ENCODE results near the gene QKI.

QKI gene

GRCh38 chr6:163539101-163539762 lies 124.7 kb downstream of the QKI start:
- no peak for DNase-seq

DNA sequence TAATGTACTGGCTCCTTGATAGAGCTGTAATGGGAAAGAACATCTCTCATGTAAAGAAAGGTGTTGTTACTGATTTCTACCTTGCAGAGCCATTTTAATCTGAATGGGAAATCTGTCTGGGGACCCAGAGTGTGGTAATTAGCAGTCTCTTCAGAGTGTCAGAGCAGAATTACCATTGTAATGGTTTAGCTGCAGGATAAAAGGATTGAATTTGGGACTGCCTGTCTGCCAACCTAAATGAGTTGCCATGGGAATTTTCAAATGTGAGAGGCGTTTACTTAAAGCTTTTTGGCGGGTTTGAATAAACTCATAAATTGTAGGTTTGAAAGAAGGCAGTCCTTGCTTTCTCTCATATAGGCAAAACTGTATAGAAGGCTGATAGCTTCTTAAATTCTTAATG lies 128.8 kb downstream of the QKI start:
- no peak for DNase-seq

DNA sequence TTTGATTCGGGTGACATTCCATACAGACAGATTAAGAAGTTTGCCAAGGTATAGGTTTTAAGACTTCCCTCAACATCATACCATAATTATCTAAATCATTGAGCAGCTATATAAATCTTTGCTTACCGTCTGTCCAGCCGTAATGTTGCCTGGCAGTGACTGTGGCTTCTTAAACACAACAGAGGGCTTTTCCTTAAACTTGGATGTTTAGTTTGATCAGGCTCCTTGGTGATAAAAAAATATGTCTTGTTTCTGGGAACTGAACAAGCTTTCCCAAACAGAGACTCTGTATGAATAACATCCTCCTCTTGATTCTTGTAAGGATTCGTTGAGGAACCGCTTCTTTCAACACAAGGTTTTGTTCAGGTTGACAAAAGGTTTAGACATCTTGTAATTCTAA lies 130.9 kb downstream of the QKI start:
- no peak for DNase-seq

DNA sequence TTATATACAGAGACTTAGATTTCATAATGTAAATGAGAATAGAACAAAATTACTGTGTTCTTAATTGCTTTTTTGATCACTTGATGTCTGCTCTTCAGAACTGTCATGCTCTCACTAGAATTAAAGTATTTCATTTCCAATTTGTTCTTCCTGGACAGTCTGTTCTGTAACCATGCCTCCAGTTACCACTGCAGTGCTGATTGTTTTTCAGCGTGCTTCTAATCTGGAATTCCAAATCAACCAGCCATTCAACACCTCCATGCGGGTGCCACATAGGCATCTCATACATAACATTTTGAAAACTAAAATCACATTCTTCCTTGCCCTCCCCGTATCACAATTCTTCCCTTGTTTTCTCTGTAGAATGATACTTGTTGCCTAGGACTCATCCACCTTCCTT lies 132.8 kb downstream of the QKI start:
- DNase-seq: no peak

DNA sequence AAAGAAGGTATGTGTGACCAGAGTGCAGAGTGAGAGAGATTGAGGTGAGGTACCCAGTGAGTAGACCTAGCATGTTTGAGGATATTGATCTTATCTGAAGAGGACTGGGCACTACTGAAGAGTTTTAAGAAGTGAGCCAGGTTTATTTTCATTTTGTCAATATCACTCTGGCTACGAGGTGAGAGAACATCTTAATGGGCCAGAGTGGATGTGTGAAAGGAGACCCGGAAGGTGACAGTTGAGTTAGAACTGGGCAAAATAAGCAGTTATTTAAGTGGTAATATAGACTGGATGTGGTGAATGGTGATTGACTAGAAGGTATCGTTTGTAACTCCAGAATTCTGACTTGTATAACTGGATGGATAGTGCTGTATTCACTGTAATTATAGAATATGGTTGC lies 134.1 kb downstream of the QKI start:
- no peak for DNase-seq

GRCh38 chr6:163554032-163554431 lies 139.5 kb downstream of the QKI start:
- DNase-seq: no peak

- peak in 1 of 2 experiments; percentile 32 for DNase-seq
These were observed 140.1 kb downstream of the QKI start for GRCh38 chr6:163554663-163555062.

GRCh38 chr6:163559661-163560060 lies 145.1 kb downstream of the QKI start:
- no peak for DNase-seq

GRCh38 chr6:163563318-163563717 lies 148.8 kb downstream of the QKI start:
- no peak for DNase-seq

DNA sequence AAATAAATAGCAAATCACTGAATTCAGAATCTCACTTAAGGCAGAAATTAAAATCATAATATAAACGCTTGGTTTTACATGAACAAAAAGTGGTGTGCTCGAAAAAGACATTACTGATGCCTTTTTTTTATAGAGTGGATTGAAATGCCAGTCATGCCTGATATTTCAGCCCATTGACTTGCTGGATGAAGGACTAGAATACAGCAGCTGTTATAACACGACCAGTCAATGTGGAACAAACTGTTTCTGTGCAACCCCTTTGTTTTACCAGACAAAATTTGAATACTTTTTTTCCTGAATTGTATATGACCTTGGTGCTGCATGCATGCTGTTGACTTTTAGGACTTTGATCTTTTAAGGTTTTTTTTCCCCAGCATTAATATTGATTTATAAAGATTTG lies 150.0 kb downstream of the QKI start:
- DNase-seq: no peak

GRCh38 chr6:163565140-163565539 lies 150.6 kb downstream of the QKI start:
- no peak for DNase-seq

GRCh38 chr6:163566056-163566455 lies 151.5 kb downstream of the QKI start:
- DNase-seq: no peak

DNA sequence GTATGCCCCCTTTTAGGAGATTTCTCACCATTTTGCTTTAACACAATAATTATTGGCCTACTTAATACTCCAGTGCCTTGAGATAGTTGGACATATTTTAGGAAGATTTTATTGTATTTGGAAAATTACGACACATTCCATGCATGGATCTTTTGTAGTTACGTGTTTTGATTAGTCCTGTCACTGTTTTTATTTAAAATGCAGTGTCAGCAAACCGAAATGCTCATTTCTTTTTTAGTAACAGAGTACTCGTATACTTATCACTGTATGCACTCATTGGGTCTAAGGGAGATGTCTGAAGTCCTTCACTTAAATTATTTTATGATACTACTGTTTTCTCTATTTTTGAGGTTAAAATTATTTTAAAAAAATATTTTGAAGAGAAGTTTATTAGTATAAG lies 153.8 kb downstream of the QKI start:
- no peak for DNase-seq

- DNase-seq: no peak
These were observed 156.2 kb downstream of the QKI start for GRCh38 chr6:163570579-163571231.

DNA sequence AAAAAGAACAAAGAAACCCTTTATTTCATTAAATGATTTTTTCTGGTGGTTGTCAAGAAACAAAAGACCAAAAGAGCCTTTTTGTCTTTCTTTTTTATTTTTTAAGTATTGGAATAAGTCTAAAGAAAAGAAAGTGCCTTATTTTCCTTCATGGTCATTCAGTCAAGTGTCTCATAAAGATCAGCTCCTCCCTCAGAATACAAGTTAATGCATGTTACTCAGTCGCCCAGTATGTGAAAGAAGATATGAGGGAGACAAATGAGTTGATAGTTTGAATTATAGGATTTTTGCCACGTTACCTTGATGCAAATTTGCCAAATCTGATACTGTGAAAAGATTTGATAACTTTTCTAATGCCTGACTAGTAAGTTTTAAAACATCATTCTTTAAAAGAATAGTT lies 157.2 kb downstream of the QKI start:
- no peak for DNase-seq

- DNase-seq: peak in 1 of 2 experiments; percentile 46
These were observed 158.1 kb downstream of the QKI start for GRCh38 chr6:163572612-163573011.

DNA sequence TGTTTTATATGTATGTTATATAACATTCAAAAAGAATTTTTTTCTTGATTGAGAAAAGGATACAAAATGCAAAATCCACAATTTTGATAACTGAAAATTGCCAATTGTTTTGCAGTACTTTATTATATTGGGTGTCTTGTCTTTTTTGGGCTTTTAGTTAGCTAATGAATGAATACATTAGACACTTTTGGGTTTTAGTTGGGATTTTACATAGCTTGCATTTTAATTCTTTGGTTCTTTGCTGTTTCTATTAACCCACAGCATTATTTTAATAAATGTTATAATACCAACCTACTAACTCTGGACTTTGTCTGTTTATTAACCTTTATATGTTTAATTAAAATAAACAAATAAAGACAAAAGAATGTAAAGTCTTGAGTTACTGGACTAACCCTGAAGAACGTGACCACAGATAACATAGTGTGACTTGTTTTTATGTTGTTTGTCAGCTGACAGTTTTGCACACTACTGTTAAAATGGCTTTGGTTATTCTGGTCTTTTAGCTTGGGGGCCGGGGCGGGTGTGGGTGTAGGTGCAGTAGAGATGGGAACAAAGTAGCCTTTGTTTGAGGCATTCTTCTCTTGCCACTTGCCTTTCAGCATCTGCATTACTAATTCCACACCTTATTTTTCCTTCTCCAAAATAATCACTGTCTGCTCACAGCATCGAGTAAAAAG lies 159.1 kb downstream of the QKI start:
- no peak for DNase-seq

DNA sequence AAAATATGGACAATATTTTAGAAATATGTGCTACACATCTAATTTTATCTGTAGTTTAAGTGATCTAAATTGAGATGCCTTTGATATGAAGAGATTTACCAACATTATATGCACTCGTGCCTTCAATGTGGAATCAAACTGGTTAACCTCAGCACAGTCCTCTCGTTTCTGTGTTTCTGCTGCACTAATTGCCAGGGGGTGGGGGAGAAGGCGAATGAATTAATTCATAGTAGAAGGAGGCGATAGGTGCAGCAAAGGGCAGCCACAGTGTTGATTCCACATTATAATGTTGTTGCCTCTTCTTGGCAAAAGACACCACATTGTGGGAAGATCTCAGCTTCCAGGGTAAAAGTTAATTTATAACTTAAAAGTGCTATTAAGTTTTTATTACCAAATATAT lies 161.6 kb downstream of the QKI start:
- DNase-seq: no peak

DNA sequence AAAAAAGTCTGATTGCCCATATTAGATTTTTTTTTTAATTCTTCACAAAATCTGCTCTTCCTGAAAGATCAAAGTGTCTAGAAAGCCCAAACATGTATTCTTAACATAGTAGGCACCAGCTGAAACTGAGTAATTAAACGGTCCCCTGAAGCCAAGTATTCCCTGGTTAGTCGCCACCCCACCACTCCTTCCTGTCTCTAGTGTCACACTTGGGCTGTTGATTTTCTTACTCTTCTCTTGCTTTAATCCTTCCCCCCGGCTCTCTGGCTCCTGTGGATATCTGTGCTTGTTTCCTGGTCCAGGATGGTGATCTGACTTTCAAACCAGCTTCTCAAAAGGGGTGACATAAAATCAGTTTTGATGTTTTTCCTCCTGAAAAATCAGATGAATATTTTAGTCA lies 162.9 kb downstream of the QKI start:
- DNase-seq: no peak

DNA sequence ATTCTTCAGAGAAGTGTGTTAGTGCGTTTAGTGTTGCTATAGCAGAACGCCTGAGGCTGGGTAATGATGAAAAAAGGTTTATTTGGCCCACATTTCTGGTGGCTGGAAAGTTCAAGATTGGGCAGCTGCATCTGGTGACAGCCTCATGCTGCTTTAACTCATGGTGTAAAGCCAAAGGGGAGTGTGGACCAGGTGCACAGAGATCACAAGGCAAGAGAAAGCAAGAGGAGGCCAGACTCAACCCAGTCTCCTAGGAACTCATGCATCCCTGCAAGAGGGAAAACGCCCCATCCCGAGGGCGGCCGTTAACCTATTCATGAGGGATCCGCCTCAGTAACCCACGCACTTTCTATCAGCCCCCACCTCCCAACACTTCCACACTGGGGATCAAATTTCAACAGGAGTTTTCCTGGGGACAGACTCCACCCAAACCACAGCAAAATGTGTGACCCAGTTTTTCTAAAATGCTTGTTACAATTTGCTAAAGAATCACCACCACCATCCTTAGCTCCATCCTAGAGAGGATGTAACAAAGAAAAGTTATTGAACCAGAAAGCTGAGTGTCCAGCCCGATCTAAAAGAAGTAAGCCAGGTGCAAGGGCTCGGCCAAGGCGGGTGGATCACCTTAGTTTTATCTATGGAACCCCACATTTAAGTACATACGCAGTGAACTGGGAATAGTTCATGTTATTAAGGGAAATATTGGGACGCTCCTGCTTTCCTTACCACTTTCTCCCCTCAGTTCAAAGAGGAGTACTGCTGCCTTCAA lies 164.8 kb downstream of the QKI start:
- no peak for DNase-seq

DNA sequence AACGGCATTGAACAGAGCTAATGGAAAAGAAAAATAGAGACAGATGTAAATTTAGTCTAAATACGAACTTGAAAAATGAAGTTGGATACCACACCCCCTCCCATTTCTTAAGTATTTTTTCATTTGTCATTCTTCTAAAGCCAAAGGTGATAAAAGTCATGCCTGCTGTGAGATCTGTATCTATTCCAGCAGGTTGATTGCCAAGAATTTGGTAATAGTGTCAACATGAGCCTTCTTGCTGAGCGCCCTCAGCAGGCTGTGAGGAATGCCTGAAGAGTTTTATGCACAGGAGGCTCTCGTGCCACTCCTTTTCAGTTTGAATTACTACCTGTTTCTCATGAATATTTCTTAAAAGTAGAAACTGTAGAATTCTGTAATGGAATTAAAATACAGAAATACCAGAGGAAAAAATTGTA lies 165.4 kb downstream of the QKI start:
- no peak for DNase-seq

DNA sequence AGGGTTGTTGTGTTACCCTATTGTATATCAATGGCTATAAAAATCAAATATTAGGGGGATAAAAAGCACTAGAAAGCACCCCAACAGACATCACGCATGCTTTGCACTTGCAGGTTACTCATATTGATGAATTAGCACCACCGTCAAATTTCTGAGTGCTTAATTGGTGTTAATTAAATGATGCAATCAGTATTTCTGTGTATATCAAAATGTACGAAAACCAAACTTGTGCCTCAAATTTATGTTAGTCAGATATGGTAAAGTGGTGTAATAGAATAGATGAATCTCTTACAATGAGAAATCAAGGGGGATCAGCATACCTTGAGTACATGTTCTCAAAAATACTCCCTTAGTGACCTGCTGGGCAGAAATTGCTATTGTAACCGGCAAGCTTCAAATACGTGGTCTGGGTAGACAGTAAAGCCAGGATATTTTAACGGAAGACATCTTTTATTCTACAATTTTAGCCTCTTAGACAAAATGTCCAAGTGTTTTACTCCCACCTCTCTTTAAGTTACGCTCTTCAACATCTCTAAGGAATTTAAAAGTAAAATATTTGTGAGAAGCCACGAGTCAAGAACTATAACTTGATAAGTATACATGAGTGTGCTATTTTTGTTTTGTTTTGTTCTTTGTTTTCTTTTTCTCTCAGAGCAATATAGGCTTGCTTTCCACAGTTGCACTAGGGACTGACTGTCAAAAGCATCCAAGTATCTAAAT lies 166.0 kb downstream of the QKI start:
- DNase-seq: no peak

GRCh38 chr6:163583558-163583957 lies 169.0 kb downstream of the QKI start:
- no peak for DNase-seq

Data from SW 1271 (cell line).